HG03457 (cell line): Measurements from ENCODE around the gene KLF16.

Source experiments
- ATAC-seq: cut with Tn5 transposase; IDR thresholded peaks from one replicate; pipeline ENCODE4 v1.9.1; 2021; ENCODE audit warnings: moderate number of reproducible peaks; ENCODE audit not compliant: unreplicated experiment

The KLF16 gene

GRCh38 chr19:1856698-1857603 is 6.4 kb downstream of the KLF16 start:
- ATAC-seq: no peak

- no peak for ATAC-seq
These were observed 7.1 kb downstream of the KLF16 start for GRCh38 chr19:1856345-1856697.

- no peak for ATAC-seq
These were observed 7.5 kb downstream of the KLF16 start for GRCh38 chr19:1855828-1856255.

DNA sequence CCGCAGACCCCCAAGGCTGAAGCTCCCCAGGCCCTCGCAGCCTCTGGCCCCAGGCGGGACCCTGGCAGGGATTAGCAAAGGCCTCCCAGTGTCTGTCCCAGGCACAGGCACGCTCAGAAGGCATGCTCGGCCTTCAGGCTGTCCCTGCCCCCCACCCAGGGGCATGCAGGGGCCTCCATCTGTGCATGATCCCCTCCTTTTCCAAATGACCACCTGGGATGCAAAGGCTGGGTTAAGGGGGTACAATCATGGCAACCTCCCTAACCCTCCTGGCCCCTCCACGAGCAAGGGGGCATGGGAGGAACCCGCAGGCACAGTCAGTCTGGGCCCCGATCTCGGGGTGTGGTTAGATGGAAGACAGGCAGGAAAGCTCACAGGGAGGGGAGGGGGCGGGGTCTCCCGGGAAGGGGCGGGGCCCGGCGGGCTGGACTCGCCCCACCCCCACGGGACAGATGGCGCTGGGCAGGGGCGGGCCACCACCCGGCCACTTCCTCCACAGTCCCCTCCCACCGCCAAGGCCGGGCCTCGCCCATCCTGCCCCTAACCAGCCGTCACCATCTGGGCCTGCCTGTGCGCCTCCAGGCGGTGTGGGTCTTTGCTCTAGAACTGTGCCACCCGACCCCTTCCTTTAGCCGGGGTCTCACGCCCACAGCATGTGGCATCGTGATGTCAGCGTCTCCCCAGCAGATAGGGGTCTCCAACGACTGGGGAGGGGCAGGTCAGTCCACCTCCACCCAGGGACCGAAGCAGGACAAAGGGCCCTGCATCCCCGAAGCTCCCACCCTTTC is 8.1 kb downstream of the KLF16 start:
- peak; percentile 46 for ATAC-seq

DNA sequence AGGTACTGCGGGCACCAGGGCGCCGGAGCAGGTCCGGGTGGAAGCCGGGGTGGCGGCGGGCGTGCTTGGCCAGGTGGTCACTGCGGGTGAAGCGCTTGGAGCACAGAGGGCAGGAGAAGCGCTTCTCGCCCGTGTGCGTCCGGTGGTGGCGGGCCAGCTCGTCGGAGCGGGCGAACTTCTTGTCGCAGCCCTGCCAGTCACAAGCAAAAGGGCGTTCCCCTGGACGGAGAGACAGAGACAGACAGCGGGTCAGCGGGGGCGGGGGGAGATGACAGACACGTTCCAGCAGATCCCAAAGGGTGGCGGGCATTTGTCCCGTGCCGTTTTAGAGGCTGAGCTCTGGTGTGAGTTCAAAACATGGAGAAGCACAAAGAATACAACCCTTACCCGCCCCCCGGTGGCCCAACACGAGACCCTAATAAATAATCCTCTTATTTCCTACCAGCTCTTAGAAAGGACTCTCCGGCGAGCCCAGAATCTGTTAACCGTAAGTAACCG is 8.8 kb downstream of the KLF16 start:
- ATAC-seq: no peak

DNA sequence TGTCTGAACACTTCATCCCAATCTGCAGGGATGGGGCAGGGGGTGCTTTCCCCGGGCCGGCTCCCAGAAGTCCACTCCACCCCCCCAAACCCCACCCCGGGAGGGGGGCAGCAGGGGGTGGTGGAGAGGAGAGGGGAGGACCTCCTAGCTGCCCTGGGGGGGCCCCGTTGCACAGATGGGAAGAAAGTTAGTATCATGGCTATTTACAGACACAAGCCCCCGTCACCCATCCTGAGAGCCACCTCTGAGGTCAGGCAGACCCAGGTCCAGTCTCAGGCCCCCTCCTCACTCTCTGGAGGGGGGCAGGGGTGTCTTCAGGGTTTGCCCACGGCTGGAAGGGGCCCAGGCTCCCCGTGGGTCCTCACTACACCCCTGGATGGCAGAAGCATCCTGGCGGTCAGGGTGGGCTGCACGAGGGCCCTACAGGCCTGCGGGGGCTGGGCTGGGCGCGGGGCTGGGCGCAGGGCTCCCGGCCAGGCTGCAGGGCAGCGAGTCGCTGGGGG is 9.3 kb downstream of the KLF16 start:
- no peak for ATAC-seq

GRCh38 chr19:1853295-1854038 is 9.9 kb downstream of the KLF16 start:
- no peak for ATAC-seq

DNA sequence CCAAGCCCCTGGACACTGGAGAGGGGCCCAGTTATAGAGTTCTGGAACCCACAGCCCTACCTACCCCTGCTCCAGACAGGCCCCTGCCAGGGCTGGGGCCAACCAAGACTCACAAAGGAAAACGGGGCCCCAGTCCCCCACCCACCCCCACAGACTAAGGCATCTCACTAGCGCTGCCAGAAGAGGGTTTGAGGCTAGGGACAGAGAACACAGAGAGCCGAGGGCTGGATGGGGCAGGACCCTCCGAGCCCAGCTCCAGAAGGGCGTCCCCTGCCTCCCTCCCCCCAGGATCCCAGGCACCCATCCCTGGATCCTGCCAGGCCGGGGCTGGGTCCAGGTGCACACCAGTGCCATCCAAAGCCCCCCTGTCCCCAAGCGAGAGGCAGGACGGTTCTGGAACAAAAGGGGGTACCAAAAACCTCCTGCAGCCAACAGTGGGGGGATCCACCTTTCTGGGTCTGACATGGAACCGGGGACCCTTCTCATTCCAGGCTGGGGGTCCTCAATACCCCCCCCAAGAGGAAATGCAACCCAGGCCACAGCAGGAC is 10.7 kb downstream of the KLF16 start:
- ATAC-seq: no peak

- no peak for ATAC-seq
These were observed 11.5 kb downstream of the KLF16 start for GRCh38 chr19:1851654-1852580.

GRCh38 chr19:1850809-1851653 is 12.3 kb downstream of the KLF16 start:
- ATAC-seq: no peak

DNA sequence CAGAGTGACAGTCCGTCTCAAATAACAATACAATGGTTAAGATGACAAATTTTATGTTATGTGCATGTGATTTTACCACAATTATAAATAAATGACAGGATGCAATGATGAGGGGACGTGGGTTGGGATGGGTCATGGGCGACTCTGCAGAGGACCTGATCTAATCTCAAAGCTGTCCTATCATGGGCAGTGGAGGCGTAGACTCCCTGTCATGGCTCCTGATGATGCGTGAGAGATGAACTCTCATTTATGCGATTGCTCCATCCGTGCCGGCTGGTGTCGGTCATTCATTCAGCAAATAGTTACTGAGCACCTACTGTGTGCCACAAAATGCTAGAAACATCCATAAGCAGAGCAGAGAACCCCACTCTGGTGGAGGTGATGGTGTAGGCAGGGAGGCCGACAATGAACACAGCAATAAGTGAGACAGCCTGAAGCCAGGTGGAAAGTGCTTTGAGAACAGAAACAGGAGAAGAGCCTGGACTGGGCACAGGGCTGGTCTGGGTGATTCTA is 13.4 kb downstream of the KLF16 start:
- ATAC-seq: no peak

DNA sequence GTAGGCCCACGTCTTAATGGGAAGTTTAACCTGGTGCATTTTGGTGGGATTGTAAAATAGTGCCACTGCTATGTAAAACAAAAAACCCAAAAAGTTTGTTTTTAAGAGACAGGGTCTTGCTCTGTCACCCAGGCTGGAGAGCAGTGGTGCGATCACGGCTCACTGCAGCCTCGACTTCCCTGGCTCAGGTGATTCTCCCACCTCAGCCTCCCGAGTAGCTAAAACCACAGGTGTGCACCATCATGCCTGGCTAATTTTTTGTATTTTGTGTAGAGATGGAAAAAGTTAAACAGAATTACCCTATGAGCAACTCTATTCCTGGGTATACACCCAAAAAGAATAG is 14.3 kb downstream of the KLF16 start:
- ATAC-seq: no peak

DNA sequence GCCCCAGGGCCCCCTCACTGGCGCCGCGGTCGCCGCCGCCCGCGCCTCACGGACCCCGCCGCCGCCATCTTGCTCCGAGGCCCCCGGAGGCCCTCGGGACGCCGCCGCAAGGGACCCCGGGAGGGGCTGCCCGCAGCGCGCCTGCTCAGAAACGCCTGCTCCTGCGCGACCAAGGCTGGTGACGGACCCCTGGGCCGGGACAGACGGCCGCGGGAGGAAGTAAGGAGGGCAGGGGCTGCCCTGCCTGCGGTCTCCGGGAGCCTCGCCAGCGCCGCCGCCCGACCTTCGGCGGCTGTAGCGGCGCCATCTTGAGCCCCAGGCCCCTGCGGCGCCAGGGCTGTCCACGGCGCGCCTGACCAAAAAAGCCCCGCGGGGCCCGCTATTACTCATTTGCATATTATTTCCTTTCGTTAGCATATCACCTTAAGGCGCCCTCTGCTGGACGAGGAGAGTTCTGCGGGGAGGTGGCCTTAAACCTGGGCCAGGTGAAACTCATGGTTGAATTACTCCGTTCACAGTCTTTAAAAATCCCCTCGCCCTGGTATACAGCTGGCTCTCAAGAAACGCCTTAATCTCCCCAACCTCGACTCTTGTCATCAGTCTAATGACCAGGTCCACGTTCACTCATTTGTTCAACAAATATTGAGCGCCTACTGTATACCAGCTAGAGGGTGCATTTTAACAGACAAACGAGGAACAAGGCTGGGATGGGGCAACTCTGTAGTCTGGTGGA is 14.8 kb downstream of the KLF16 start, which contains the start of gene REXO1:
REXO1 (minus strand) TSS at position 85 of the 733 bp plus-strand sequence. CDS start 125 bp downstream, outside the sequence.
- ATAC-seq: peak; percentile 44

DNA sequence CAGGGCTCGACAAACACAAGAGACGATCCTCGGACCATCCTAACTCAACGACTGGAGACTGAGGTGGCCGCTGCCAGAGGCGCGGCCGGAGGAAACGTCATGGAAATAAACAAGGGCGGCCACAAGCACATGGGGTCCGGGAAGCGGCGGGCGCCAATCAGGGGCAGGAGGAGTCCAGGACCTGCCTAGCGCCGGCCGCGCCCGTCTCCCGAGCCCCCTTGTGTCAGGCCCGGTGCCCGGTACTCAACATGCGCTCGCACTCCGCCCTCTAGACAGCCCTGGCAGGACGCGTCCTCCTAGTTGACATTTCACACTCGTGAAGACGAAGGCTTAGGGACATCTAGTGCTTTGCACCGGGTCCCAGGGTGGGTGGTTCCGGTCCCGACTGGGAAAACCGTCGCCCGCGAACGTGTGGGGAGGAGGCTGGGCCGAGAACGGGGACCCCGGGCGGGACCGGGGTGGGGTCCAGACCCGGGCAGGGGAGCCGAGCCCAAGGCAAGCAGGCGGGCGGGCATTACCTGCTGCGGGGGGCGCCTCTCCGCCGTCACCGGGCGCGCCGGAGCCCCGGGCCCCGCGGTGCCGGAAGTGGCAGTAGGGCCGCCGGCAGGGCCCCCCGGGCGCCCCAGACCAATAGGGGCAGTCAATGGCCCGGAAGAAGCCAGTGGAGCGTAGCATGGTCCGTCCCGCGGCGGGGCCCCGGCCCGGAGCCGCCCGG is 15.5 kb downstream of the KLF16 start:
- peak; percentile 16 for ATAC-seq

GRCh38 chr19:1847348-1847683 is 16.1 kb downstream of the KLF16 start:
- no peak for ATAC-seq

- ATAC-seq: no peak
These were observed 16.7 kb downstream of the KLF16 start for GRCh38 chr19:1846517-1847204.

GRCh38 chr19:1845642-1846041 is 17.7 kb downstream of the KLF16 start:
- ATAC-seq: no peak
